Measurements from ENCODE around the gene NSUN7.

Gene NSUN7

GRCh38 chr4:40850496-40850895, 100.7 kb downstream of the NSUN7 start:
- DNase-seq: no peak

DNA sequence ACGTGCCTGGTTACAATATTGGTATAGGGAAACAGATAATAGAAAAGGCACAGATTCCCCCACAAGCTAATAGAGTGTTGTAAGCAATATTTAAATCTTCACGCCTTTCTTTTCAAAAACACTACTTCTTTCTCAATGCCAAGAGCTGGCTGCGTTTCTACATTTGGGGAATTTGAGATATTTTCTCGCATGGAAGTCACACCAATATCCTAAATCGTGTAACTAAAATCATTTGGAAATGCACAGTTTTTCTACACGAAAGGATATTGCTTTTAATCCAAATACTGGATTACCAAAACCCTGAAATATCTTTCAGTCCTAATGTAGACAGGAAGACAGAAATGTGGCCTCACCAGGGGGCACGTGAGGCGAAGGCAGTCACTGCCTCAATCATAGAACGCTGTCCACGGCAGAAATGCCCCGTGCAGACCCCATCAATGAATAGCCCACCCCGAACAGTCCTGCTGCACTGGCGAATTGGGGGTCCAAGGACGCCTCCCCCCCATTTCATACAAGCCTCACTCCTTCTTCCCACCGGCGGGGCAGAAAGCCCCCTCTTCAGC, 106.6 kb downstream of the NSUN7 start:
- no peak for DNase-seq

GRCh38 chr4:40856840-40857362, 107.1 kb downstream of the NSUN7 start:
- DNase-seq: peak; percentile 25 to 54

- DNase-seq: no peak
Measured at GRCh38 chr4:40857956-40858355, 108.2 kb downstream of the NSUN7 start.

DNA sequence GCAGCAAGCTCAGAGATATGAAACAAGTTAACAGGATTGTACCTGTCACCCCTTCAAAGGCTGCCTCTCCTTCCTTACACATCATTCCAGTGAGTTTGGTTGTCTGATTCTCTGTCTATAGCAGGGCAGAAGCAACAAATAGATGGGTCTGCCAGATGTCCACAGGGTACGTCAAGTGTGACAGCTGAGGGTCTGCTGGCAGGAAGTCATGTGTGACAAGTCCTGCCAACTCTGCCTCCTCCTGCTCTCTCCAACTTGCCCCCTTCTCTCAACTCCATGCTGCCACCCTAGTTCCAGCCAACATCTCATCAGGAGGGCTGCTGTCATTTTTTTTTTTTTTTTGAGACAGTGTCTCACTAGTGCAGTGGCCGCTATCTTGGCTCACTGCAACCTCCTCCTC, 109.2 kb downstream of the NSUN7 start:
- no peak for DNase-seq

Data from CD4-positive, alpha-beta T cell treated with Interleukin-4 for 1 hour (primary cell).